ENCODE results near the gene GPSM3. TPM values are rescaled to one million over a fixed set of nuclear protein-coding genes. Genes with fewer than 3 reads are reported as not detected.

GPSM3 gene
- total and polyA plus RNA-seq, 2 donors (not counting 3 experiments of a cell fraction or from before 2014, with no cell fraction given) = 19.5 to 21.6 TPM

GRCh38 chr6:32222333-32223230 lies 30.1 kb upstream of the GPSM3 start:
- POLR2A ChIA-PET = interaction anchor here (0.6 kb wide), 1 partner anchor 94 kb away, joined by 4 read pairs; the partner anchor contains the start of gene ATF6B
- Histone ChIP-seq H4K20me1 (replicated peaks; ENCODE audit: control insufficient read depth, extremely low read depth, insufficient read depth, low read length) (no peaks in the 10 kb centered on the region), H3K27ac (ENCODE audit: insufficient read depth, low read depth, low read length) (no peak overlapping the region), H3K36me3 (ENCODE audit: control insufficient read depth in 2 of 2, extremely low read depth in 1 of 2, insufficient read depth in 2 of 2, low read length in 2 of 2) (peaks cover 6 to 7% of the 10 kb centered on the region in 2 experiments), H3K9me3 (replicated peaks; ENCODE audit: control insufficient read depth, insufficient read depth, low read length) (no peaks in the 10 kb centered on the region), H2AFZ (ENCODE audit: low read depth, low read length) (peak overlapping the region; percentile 58), H3K4me2 (ENCODE audit: insufficient read depth, low read length) (peak overlapping the region; percentile 56), H3K9ac (replicated peaks; ENCODE audit: extremely low read depth, insufficient read depth, low read length) (no peak overlapping the region), H3K4me3 (replicated peaks in 1 of 3; ENCODE audit: insufficient read depth in 1 of 3, low read depth in 1 of 3, low read length in 3 of 3) (peak overlapping the region in 2 of 3 experiments; percentile 27 to 28), H3K9me1 (replicated peaks; ENCODE audit: control insufficient read depth, extremely low read depth, insufficient read depth, low read length) (no peaks in the 10 kb centered on the region), H3K79me2 (ENCODE audit: control insufficient read depth, insufficient read depth, low read length) (peaks cover 2% of the 10 kb centered on the region), H3K27me3 (ENCODE audit: control insufficient read depth in 2 of 2, insufficient read depth in 2 of 2, low read length in 2 of 2) (no peaks in the 10 kb centered on the region), H3K4me1 (ENCODE audit: control insufficient read depth, extremely low read depth, insufficient read depth, low read length) (peaks cover 25% of the 10 kb centered on the region)
- CTCF ChIA-PET = interaction anchor here (0.8 to 1.4 kb wide), 3 partner anchors 23 to 616 kb away, joined by 3 to 4 read pairs (median 4); no protein-coding TSS in a partner anchor
- no TSS peak for BruUV-seq (replicated peaks)
- FAIRE-seq (no peak), DNase-seq (ENCODE audit: low read depth, low spot score) (no peak)
- dilution Hi-C loops (cut with MboI; ENCODE audit: extremely low pct_ligation_motif_present, low sequenced_read_pairs) = no loop called here
- intact Hi-C loops (cut with micrococcal nuclease) = no loop called here
- TF ChIP-seq MYC (IDR thresholded peaks at IDR 0.05; ENCODE audit: low read depth, low read length) (no peak), POLR2AphosphoS5 (IDR thresholded peaks at IDR 0.05; ENCODE audit: insufficient read depth, low read depth, low read length) (no peak), EZH2 (IDR thresholded peaks at IDR 0.05; ENCODE audit: borderline replicate concordance, low read depth, low read length, severe bottlenecking) (no peak), POLR2A (IDR thresholded peaks at IDR 0.05; ENCODE audit: low read depth, low read length) (no peak), FOS (IDR thresholded peaks at IDR 0.05; ENCODE audit: borderline replicate concordance, insufficient read depth, low read length) (no peak), JUN (IDR thresholded peaks at IDR 0.05; ENCODE audit: borderline replicate concordance, insufficient read depth, insufficient read length, low read depth) (no peak), MAX (IDR thresholded peaks at IDR 0.05; ENCODE audit: insufficient read depth, insufficient read length) (no peak), GATA2 (IDR thresholded peaks at IDR 0.05; ENCODE audit: insufficient read depth, insufficient read length, low read depth, low read length) (no peak)
